Neural cell (in vitro differentiated cells): ENCODE measurements around the gene SLC35A3.

Experiments used
- EP300 ChIP-seq: fragments of 450-650 bp; conservative IDR thresholded peaks from 2 replicates; pipeline ENCODE4 v1.6.1; 2014; ENCODE audit warnings: antibody characterized with exemption, mild to moderate bottlenecking, moderate library complexity; ENCODE audit not compliant: poor library complexity, severe bottlenecking
- EZH2 ChIP-seq: fragments of 200-600, 300-800 bp; shearing (Covaris generic), sonication (generic); IDR thresholded peaks from 2 replicates; pipeline ENCODE4 v1.6.1; 2014; ENCODE audit warnings: antibody characterized with exemption, low read length, borderline replicate concordance, mild to moderate bottlenecking; ENCODE audit not compliant: insufficient read depth, poor library complexity, severe bottlenecking
- MXI1 ChIP-seq: fragments of 450-650 bp; conservative IDR thresholded peaks from 2 replicates; pipeline ENCODE4 v1.6.1; 2014; ENCODE audit warnings: antibody characterized with exemption, mild to moderate bottlenecking; ENCODE audit not compliant: poor library complexity, severe bottlenecking
- POLR2AphosphoS5 ChIP-seq: IDR thresholded peaks from 2 replicates; pipeline ENCODE4 v1.6.1; 2012
- RAD21 ChIP-seq: fragments of 450-650 bp; conservative IDR thresholded peaks from 2 replicates; pipeline ENCODE4 v1.6.1; 2014; ENCODE audit warnings: antibody characterized with exemption, mild to moderate bottlenecking, moderate library complexity
- TAF1 ChIP-seq: IDR thresholded peaks from 2 replicates; pipeline ENCODE4 v1.6.1; 2012; ENCODE audit warnings: low read depth
- TF ChIP-seq, protein P1 (sequence below): fragments of 450-650 bp; IDR thresholded peaks from 2 replicates; pipeline ENCODE4 v1.5.1; 2014; ENCODE audit warnings: antibody characterized with exemption, mild to moderate bottlenecking, moderate library complexity; ENCODE audit not compliant: poor library complexity, severe bottlenecking
- TF ChIP-seq, protein P2 (sequence below): IDR thresholded peaks from 2 replicates; pipeline ENCODE4 v1.6.1; 2012; ENCODE audit warnings: borderline replicate concordance

DNA sequence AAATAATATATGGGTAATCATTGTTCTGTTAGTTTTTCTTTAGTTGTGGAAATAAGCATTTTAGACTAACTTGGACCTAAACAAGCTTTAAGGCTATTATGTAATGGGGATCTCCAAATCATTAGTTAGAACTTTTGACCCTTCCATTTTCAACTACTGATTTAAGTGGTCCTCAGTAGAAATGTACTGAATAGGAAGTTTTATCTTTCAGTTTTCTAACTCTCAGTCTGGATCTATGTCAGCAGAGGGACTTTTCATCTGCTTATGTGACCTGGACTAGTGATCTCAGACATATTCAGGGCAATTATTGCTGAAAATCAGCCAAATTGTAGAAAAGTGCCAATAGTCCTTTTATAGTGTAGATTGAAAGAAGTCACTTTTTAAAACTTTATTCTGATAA, 106.9 kb downstream of the SLC35A3 start:
- TF ChIP-seq POLR2AphosphoS5 (no peak), EZH2 (no peak), EP300 (no peak), MXI1 (no peak), TAF1 (no peak), RAD21 (no peak)
- TF ChIP-seq, protein P1, sequence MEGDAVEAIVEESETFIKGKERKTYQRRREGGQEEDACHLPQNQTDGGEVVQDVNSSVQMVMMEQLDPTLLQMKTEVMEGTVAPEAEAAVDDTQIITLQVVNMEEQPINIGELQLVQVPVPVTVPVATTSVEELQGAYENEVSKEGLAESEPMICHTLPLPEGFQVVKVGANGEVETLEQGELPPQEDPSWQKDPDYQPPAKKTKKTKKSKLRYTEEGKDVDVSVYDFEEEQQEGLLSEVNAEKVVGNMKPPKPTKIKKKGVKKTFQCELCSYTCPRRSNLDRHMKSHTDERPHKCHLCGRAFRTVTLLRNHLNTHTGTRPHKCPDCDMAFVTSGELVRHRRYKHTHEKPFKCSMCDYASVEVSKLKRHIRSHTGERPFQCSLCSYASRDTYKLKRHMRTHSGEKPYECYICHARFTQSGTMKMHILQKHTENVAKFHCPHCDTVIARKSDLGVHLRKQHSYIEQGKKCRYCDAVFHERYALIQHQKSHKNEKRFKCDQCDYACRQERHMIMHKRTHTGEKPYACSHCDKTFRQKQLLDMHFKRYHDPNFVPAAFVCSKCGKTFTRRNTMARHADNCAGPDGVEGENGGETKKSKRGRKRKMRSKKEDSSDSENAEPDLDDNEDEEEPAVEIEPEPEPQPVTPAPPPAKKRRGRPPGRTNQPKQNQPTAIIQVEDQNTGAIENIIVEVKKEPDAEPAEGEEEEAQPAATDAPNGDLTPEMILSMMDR = no peak
- TF ChIP-seq, protein P2, sequence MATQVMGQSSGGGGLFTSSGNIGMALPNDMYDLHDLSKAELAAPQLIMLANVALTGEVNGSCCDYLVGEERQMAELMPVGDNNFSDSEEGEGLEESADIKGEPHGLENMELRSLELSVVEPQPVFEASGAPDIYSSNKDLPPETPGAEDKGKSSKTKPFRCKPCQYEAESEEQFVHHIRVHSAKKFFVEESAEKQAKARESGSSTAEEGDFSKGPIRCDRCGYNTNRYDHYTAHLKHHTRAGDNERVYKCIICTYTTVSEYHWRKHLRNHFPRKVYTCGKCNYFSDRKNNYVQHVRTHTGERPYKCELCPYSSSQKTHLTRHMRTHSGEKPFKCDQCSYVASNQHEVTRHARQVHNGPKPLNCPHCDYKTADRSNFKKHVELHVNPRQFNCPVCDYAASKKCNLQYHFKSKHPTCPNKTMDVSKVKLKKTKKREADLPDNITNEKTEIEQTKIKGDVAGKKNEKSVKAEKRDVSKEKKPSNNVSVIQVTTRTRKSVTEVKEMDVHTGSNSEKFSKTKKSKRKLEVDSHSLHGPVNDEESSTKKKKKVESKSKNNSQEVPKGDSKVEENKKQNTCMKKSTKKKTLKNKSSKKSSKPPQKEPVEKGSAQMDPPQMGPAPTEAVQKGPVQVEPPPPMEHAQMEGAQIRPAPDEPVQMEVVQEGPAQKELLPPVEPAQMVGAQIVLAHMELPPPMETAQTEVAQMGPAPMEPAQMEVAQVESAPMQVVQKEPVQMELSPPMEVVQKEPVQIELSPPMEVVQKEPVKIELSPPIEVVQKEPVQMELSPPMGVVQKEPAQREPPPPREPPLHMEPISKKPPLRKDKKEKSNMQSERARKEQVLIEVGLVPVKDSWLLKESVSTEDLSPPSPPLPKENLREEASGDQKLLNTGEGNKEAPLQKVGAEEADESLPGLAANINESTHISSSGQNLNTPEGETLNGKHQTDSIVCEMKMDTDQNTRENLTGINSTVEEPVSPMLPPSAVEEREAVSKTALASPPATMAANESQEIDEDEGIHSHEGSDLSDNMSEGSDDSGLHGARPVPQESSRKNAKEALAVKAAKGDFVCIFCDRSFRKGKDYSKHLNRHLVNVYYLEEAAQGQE = no peak
